Activated T-helper 2 cell treated with anti-CD3 and anti-CD28 coated beads, Interferon-gamma antibody, Interleukin-2, Interleukin-4, amounts not matched to agents 10 μg/mL and 5 μg/mL and 100 μg/mL, durations not matched to agents 14 hours and 24 hours and 36 hours (primary cell): ENCODE measurements around the gene SPEG. TPM values are rescaled to one million over a fixed set of nuclear protein-coding genes. Genes with fewer than 3 reads are reported as not detected.
A peak's percentile ranks its signal among the peaks of the same experiment; 100 is the strongest.

Experiments
- DNase-seq: peaks from one replicate; pipeline ENCODE4 v3.0.0; 2021; ENCODE audit warnings: low spot score
- H3K27ac Mint-ChIP-seq: one replicate; pipeline ENCODE4 v1.8.0; 2021; ENCODE audit warnings: mixed read lengths
- H3K27me3 Mint-ChIP-seq: one replicate; pipeline ENCODE4 v1.8.0; 2021; ENCODE audit warnings: low read depth, mixed read lengths
- H3K36me3 Mint-ChIP-seq: one replicate; pipeline ENCODE4 v1.8.0; 2021; ENCODE audit warnings: low read depth, mixed read lengths
- H3K4me1 Mint-ChIP-seq: one replicate; pipeline ENCODE4 v1.8.0; 2021; ENCODE audit warnings: low read depth, mixed read lengths
- H3K4me3 Mint-ChIP-seq: one replicate; pipeline ENCODE4 v1.8.0; 2021; ENCODE audit warnings: low read depth, mild to moderate bottlenecking, moderate library complexity, mixed read lengths
- H3K9me3 Mint-ChIP-seq: one replicate; pipeline ENCODE4 v1.8.0; 2021; ENCODE audit warnings: mixed read lengths
- intact Hi-C: fragments of 100-400 bp; cut with micrococcal nuclease; formaldehyde crosslinking; loops from one replicate; pipeline ENCODE4 v1.15.1; 2023
- total RNA-seq: library from RNA; stranded (reverse); gene quantifications from 2 replicates; pipeline ENCODE4 v1.2.3, GENCODE V29; 2022

Gene SPEG
- total RNA-seq, 1 donor from 2014 or later = not detected

DNA sequence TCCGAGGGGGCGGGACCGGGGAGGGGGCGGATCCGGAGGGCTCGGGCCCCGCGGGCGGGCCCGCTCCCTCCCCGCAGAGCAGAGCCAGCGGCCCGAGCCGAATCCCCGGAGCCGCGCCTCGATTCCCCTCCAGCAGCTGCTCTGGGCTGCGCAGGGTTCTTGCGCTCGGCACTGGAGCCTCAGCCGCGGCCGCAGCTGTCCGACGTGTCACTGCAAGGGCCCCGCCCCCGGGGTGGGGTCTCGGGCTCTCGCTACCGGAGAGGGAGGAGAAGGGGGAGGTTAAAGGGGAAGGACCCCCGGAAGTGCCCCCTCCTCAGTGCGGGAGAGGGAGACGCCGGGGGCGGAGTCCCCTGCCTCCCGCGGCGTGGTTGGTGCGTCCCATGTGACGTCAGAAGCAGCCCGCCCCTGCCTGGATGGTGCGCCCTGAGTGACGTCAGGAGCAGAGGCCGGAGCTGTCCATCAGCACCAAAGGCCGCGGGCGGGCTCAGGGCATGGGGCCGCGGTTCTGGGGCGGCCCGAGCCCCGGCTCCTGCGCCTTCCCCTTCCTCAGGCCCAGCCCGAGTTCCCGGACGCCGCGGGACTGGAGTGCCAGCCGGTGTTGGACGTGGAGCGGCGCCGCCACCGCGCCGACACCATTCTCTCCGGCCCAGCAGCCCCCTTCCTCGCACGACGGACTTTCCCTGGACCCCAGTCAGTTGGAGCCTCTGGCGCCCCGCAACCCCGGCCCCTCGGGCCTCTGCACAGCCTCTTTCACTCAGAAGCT, 109.1 kb downstream of the SPEG start, which contains the start of the genes CHPF and TMEM198:
CHPF (minus strand) TSS at position 214 of the 763 bp plus-strand sequence. CDS start 271 bp downstream, outside the sequence.
TMEM198 (plus strand) TSS at position 433 of the 763 bp plus-strand sequence. CDS start 700 bp downstream, outside the sequence.
- H3K4me1 Mint-ChIP-seq = peaks cover 11% of the 10 kb centered on the region

GRCh38 chr2:219544567-219544966, 109.9 kb downstream of the SPEG start:
- no peak for DNase-seq
- Mint-ChIP-seq H3K27ac (no peak overlapping the region), H3K27me3 (peaks cover 16% of the 10 kb centered on the region), H3K4me3 (peak overlapping the region; percentile 78), H3K36me3 (peaks cover 11% of the 10 kb centered on the region), H3K4me1 (peaks cover 11% of the 10 kb centered on the region), H3K9me3 (no peaks in the 10 kb centered on the region)
- intact Hi-C loops = loop anchor here (10.0 kb wide), 1 partner anchor 370 kb away; the partner anchor contains the start of genes CNPPD1, RETREG2 and SLC23A3

More for the DNA sequence above, 109.1 kb downstream of the SPEG start, which contains the start of the genes CHPF and TMEM198:
- H3K4me3 Mint-ChIP-seq = peak within 1 kb of the TSS; percentile 91
- no peaks in the 10 kb centered on the region for H3K9me3 Mint-ChIP-seq
- peaks cover 16% of the 10 kb centered on the region for H3K27me3 Mint-ChIP-seq
- peak within 1 kb of the TSS; percentile 71 for H3K27ac Mint-ChIP-seq
- intact Hi-C loops = loop anchor here (1.0 to 10.0 kb wide), 5 partner anchors 9 to 369 kb away; partner anchors contain the start of genes CNPPD1, RETREG2, SLC23A3 and STK11IP
- H3K36me3 Mint-ChIP-seq = peaks cover 11% of the 10 kb centered on the region
- DNase-seq = peak; percentile 93

GRCh38 chr2:219545295-219545942, 110.8 kb downstream of the SPEG start:
- Mint-ChIP-seq H3K4me1 (peaks cover 11% of the 10 kb centered on the region), H3K27ac (no peak overlapping the region), H3K9me3 (no peaks in the 10 kb centered on the region), H3K4me3 (no peak overlapping the region), H3K27me3 (peaks cover 17% of the 10 kb centered on the region), H3K36me3 (peaks cover 11% of the 10 kb centered on the region)
- intact Hi-C loops = loop anchor here (10.0 kb wide), 1 partner anchor 371 kb away; the partner anchor contains the start of genes CNPPD1, RETREG2 and SLC23A3
- DNase-seq = no peak

GRCh38 chr2:219545943-219546352, 111.3 kb downstream of the SPEG start:
- no peak for DNase-seq
- Mint-ChIP-seq H3K9me3 (no peaks in the 10 kb centered on the region), H3K4me1 (peaks cover 11% of the 10 kb centered on the region), H3K36me3 (peaks cover 6% of the 10 kb centered on the region), H3K27ac (no peak overlapping the region), H3K4me3 (peak overlapping the region; percentile 3), H3K27me3 (peaks cover 21% of the 10 kb centered on the region)
- intact Hi-C loops = loop anchor here (10.0 kb wide), 1 partner anchor 371 kb away; the partner anchor contains the start of genes CNPPD1, RETREG2 and SLC23A3

DNA sequence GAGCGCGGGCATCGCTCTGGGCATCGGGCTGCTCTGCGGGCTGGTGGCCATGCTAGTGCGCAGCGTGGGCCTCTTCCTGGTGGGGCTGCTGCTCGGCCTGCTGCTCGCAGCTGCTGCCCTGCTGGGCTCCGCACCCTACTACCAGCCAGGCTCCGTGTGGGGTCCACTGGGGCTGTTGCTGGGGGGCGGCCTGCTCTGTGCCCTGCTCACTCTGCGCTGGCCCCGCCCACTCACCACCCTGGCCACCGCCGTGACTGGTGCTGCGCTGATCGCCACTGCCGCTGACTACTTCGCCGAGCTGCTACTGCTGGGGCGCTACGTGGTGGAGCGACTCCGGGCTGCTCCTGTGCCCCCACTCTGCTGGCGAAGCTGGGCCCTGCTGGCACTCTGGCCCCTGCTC, 113.0 kb downstream of the SPEG start:
- intact Hi-C loops = loop anchor here (10.0 kb wide), 1 partner anchor 373 kb away; the partner anchor contains the start of genes CNPPD1, RETREG2 and SLC23A3
- Mint-ChIP-seq H3K4me3 (no peak overlapping the region), H3K36me3 (no peaks in the 10 kb centered on the region), H3K4me1 (peaks cover 8% of the 10 kb centered on the region), H3K9me3 (no peaks in the 10 kb centered on the region), H3K27me3 (peaks cover 26% of the 10 kb centered on the region), H3K27ac (no peak overlapping the region)
- DNase-seq = no peak

Other genes starting within 250 kb of the SPEG start
- 27.3 and 33.5 TPM in 2 replicates for gene ZFAND2B, start 228.1 kb upstream of the SPEG start, total RNA-seq
- 22.1 and 25.4 TPM in 2 replicates for gene ABCB6, start 215.9 kb upstream of the SPEG start, total RNA-seq
- 53.1 and 60.5 TPM in 2 replicates for gene ATG9A, start 205.2 kb upstream of the SPEG start, total RNA-seq
- 133 and 142 TPM in 2 replicates for gene ANKZF1, start 205.0 kb upstream of the SPEG start, total RNA-seq
- 4.2 and 4.4 TPM in 2 replicates for gene GLB1L, start 189.4 kb upstream of the SPEG start, total RNA-seq
- 32.0 and 33.3 TPM in 2 replicates for gene STK16, start 189.4 kb upstream of the SPEG start, total RNA-seq
- not detected in 2 replicates for gene TUBA4B, start 181.6 kb upstream of the SPEG start, total RNA-seq
- gene TUBA4A, start 180.9 kb upstream of the SPEG start, total RNA-seq = 220 and 231 TPM in 2 replicates
- 49.8 and 55.6 TPM in 2 replicates for gene DNAJB2, start 155.5 kb upstream of the SPEG start, total RNA-seq
- gene PTPRN, start 125.4 kb upstream of the SPEG start, total RNA-seq = 1.1 and 1.6 TPM in 2 replicates
- gene RESP18, start 102.1 kb upstream of the SPEG start, total RNA-seq = not detected in 2 replicates
- gene DNPEP, start 46.9 kb upstream of the SPEG start, total RNA-seq = 117 and 120 TPM in 2 replicates
- not detected in 2 replicates for gene DES, start 16.5 kb upstream of the SPEG start, total RNA-seq
- gene GMPPA, start 64.0 kb downstream of the SPEG start, total RNA-seq = 52.0 and 52.9 TPM in 2 replicates
- not detected in 2 replicates for gene ASIC4, start 79.6 kb downstream of the SPEG start, total RNA-seq
- 40.2 and 41.9 TPM in 2 replicates for gene CHPF, start 109.0 kb downstream of the SPEG start, total RNA-seq
- 3.8 and 4.9 TPM in 2 replicates for gene TMEM198, start 109.2 kb downstream of the SPEG start, total RNA-seq
- 0.37 and 0.59 TPM in 2 replicates for gene OBSL1, start 136.7 kb downstream of the SPEG start, total RNA-seq
- not detected in 2 replicates for gene INHA, start 137.5 kb downstream of the SPEG start, total RNA-seq
- gene STK11IP, start 163.0 kb downstream of the SPEG start, total RNA-seq = 32.5 and 38.1 TPM in 2 replicates
- gene SLC4A3, start 192.8 kb downstream of the SPEG start, total RNA-seq = 0.07 and 0.14 TPM in 2 replicates